Nephron (organoid): ENCODE results near the gene SIL1.

Experiments used
- H3K27ac Mint-ChIP-seq, 3 experiments: 2 replicates each; pipeline ENCODE4 v1.8.0; 2020; ENCODE audit warnings: mixed read lengths in 3 of 3, mild to moderate bottlenecking in 2 of 3, moderate library complexity in 1 of 3
- H3K27me3 Mint-ChIP-seq: 2 replicates; pipeline ENCODE4 v1.8.0; 2021; ENCODE audit warnings: low read depth, mild to moderate bottlenecking, moderate library complexity, mixed read lengths
- H3K36me3 Mint-ChIP-seq: 2 replicates; pipeline ENCODE4 v1.8.0; 2020; ENCODE audit warnings: low read depth, mixed read lengths
- H3K4me1 Mint-ChIP-seq: 2 replicates; pipeline ENCODE4 v1.8.0; 2020; ENCODE audit warnings: mixed read lengths
- H3K4me3 Mint-ChIP-seq, 3 experiments: 2 replicates each; pipeline ENCODE4 v1.8.0; 2020; ENCODE audit warnings: mild to moderate bottlenecking in 3 of 3, mixed read lengths in 3 of 3, moderate library complexity in 2 of 3
- H3K9me3 Mint-ChIP-seq: 2 replicates; pipeline ENCODE4 v1.8.0; 2020; ENCODE audit warnings: mixed read lengths
- TF ChIP-seq, protein P1 (sequence below), 3 experiments: fragments of 200-600 bp; sonication (generic); IDR thresholded peaks; one replicate each; pipeline ENCODE4 v1.5.0; 2021; ENCODE audit warnings: antibody characterized with exemption in 3 of 3; ENCODE audit not compliant: unreplicated experiment in 3 of 3

Gene SIL1

DNA sequence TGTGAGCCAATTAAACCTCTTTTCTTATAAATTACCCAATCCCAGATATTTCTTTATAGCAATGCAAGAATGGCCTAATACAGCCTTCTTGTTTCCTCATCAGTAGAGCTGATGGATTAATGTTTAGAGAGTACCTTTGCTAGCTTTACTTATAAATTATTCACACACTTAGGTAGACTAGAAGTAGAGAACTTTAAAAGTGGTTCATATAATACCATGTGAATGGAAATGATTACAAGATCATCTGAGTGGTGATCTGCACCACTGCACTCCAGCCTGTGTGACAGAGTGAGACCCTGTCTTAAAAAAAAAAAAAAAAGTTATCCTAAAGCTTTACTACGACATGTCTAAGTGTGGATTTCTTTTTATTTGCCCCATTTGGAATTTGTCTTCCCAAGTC is 299.9 kb downstream of the SIL1 start:
- H3K9me3 Mint-ChIP-seq: no peaks in the 10 kb centered on the region
- no peaks in the 10 kb centered on the region for H3K27me3 Mint-ChIP-seq
- H3K4me3 Mint-ChIP-seq: no peak overlapping the region
- H3K4me1 Mint-ChIP-seq: peaks cover 11% of the 10 kb centered on the region
- H3K27ac Mint-ChIP-seq: peak overlapping the region in 2 of 3 experiments; percentile 33 to 67
- TF ChIP-seq, protein P1, sequence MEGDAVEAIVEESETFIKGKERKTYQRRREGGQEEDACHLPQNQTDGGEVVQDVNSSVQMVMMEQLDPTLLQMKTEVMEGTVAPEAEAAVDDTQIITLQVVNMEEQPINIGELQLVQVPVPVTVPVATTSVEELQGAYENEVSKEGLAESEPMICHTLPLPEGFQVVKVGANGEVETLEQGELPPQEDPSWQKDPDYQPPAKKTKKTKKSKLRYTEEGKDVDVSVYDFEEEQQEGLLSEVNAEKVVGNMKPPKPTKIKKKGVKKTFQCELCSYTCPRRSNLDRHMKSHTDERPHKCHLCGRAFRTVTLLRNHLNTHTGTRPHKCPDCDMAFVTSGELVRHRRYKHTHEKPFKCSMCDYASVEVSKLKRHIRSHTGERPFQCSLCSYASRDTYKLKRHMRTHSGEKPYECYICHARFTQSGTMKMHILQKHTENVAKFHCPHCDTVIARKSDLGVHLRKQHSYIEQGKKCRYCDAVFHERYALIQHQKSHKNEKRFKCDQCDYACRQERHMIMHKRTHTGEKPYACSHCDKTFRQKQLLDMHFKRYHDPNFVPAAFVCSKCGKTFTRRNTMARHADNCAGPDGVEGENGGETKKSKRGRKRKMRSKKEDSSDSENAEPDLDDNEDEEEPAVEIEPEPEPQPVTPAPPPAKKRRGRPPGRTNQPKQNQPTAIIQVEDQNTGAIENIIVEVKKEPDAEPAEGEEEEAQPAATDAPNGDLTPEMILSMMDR (IDR thresholded peaks at IDR 0.05; ENCODE audit: unreplicated experiment in 3 of 3): no peak
- H3K36me3 Mint-ChIP-seq: peaks cover 84% of the 10 kb centered on the region
